ENCODE measurements around the gene GNL1. TPM values are rescaled to one million over a fixed set of nuclear protein-coding genes. Genes with fewer than 3 reads are reported as not detected.
A peak's percentile ranks its signal among the peaks of the same experiment; 100 is the strongest.
"Not testable (repeated sequence)": the region's sequence is repeated elsewhere in the genome, so short reads cannot be mapped to it uniquely, and the experiment has no call there.

GNL1 gene
- total RNA-seq, 1 donor from 2014 or later = 33.0 TPM

GRCh38 chr6:30542404-30542725 is 13.9 kb downstream of the GNL1 start:
- H3K27ac ChIP-seq = no peak overlapping the region
- no peak overlapping the region for H3K4me3 ChIP-seq
- no peaks in the 10 kb centered on the region for H3K9me3 ChIP-seq
- H3K4me1 ChIP-seq = no peaks in the 10 kb centered on the region
- intact Hi-C loops (cut with DNase I) = loop anchor here (5.0 kb wide), 2 partner anchors 55 to 545 kb away; no protein-coding TSS in a partner anchor
- no peaks in the 10 kb centered on the region for H3K27me3 ChIP-seq
- peaks cover 19 to 21% of the 10 kb centered on the region in 2 donors for H3K36me3 ChIP-seq
- TF ChIP-seq CTCF (IDR thresholded peaks at IDR 0.05) = no peak
- DNase-seq (ENCODE audit: low spot score in 2 of 2) = no peak

DNA sequence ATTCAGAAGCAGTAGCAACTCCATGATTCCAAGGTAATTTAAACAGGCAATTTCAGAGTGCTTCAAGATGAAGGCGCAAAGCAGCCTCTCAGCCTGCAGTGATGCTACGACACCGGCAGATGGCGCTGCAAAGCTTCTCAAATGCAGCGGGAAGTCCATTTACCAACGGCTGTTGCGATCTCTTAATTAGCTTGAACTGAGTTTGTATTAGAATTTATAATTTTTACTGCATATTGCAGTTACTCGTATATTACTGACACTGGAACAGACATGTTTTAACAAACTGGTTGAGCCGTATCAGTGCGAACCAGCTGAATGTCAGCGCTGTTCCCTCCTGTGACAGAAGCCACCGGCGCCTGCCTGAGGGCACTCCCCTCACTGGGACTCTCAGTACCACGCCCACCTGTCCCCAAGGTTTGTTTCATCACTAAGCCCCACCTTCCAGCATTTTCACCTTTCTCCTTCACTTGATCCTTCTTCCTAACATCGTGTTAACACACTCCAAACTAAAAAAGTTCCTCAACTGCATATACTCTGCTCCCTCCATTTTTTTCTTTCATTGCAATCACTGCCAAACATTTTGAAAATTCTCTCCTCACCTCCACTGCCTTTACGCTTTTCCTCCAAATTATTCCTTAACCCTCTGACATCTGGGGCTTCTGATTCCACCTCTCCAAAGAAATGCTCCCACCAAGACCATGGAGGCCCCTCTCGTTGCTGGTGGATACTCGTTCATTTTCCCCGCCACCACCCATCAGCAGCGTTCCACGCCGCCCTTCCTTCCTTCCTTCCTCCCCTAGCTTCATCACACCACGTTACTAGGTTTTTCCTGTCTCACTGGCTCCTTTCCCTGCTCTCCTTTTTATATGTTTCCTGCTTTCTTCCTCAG is 14.5 kb downstream of the GNL1 start:
- intact Hi-C loops (cut with DNase I) = loop anchor here (5.0 kb wide), 2 partner anchors 56 to 546 kb away; no protein-coding TSS in a partner anchor
- H3K27ac ChIP-seq = no peak overlapping the region
- peak in 1 of 2 donors; percentile 87 for DNase-seq (ENCODE audit: low spot score in 2 of 2)

GRCh38 chr6:30537931-30538330 is 18.4 kb downstream of the GNL1 start:
- H3K4me1 ChIP-seq = no peaks in the 10 kb centered on the region
- no peak for TF ChIP-seq CTCF (IDR thresholded peaks at IDR 0.05)
- no peaks in the 10 kb centered on the region for H3K27me3 ChIP-seq
- intact Hi-C loops (cut with DNase I) = no loop called here
- no peaks in the 10 kb centered on the region for H3K9me3 ChIP-seq
- H3K36me3 ChIP-seq = no peaks in the 10 kb centered on the region
- DNase-seq (ENCODE audit: low spot score in 2 of 2) = no peak
- H3K27ac ChIP-seq = no peak overlapping the region
- H3K4me3 ChIP-seq = no peak overlapping the region

More for the DNA sequence above, 14.5 kb downstream of the GNL1 start:
- Histone ChIP-seq H3K27me3 (no peaks in the 10 kb centered on the region), H3K36me3 (peaks cover 13 to 15% of the 10 kb centered on the region in 2 donors), H3K9me3 (no peaks in the 10 kb centered on the region), H3K4me3 (peak overlapping the region; percentile 9 to 52), H3K4me1 (no peaks in the 10 kb centered on the region)
- TF ChIP-seq CTCF (IDR thresholded peaks at IDR 0.05) = peak; percentile 69 to 97 (median 92)

DNA sequence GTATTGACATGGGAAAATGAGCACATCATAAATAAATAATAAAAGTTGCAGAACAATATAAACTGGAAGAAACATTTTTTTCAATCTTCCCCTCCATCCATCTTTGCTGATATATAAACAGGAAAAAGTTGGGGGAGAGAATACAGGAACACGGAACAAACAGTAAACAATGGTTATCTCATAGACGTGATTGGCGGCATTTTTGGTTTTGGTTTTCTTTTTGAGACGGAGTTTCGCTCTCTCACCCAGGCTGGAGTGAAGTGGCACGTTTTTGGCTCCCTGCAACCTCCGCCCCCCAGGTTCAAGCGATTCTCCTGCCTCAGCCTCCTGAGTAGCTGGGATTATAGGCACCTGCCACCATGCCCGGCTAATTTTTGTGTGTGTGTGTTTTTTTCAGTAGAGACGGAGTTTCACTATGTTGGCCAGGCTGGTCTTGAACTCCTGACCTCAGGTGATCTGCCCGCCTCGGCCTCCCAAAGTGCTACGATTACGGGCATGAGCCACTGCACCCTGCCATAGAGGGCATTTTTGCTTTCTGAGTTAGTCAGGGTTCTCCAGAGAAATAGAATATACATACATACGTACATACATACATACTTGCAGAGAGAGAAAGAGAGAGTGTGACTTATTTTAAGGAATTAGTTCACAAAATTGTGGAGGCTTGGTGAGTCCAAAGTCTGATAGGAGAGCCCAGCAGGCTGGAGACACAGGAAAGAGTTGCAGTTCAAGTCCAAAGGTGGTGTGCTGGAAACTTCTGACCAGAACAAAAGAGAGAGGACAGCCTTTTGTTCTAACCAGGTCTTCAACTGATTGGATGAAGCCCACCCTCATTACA is 22.6 kb downstream of the GNL1 start:
- no peak overlapping the region for H3K27ac ChIP-seq
- H3K9me3 ChIP-seq = no peaks in the 10 kb centered on the region
- H3K4me1 ChIP-seq = no peaks in the 10 kb centered on the region
- H3K4me3 ChIP-seq = no peak overlapping the region
- intact Hi-C loops (cut with DNase I) = no loop called here
- no peaks in the 10 kb centered on the region for H3K27me3 ChIP-seq
- peak in 1 of 2 donors; percentile 33 for DNase-seq (ENCODE audit: low spot score in 2 of 2)
- no peak for TF ChIP-seq CTCF (IDR thresholded peaks at IDR 0.05)
- H3K36me3 ChIP-seq = no peaks in the 10 kb centered on the region

GRCh38 chr6:30530014-30530413 is 26.3 kb downstream of the GNL1 start:
- Histone ChIP-seq H3K36me3 (no peaks in the 10 kb centered on the region), H3K9me3 (no peaks in the 10 kb centered on the region), H3K4me3 (no peak overlapping the region), H3K27ac (no peak overlapping the region), H3K4me1 (no peaks in the 10 kb centered on the region), H3K27me3 (no peaks in the 10 kb centered on the region)
- intact Hi-C loops (cut with DNase I) = no loop called here
- DNase-seq (ENCODE audit: low spot score in 2 of 2) = no peak
- TF ChIP-seq CTCF (IDR thresholded peaks at IDR 0.05) = no peak

DNA sequence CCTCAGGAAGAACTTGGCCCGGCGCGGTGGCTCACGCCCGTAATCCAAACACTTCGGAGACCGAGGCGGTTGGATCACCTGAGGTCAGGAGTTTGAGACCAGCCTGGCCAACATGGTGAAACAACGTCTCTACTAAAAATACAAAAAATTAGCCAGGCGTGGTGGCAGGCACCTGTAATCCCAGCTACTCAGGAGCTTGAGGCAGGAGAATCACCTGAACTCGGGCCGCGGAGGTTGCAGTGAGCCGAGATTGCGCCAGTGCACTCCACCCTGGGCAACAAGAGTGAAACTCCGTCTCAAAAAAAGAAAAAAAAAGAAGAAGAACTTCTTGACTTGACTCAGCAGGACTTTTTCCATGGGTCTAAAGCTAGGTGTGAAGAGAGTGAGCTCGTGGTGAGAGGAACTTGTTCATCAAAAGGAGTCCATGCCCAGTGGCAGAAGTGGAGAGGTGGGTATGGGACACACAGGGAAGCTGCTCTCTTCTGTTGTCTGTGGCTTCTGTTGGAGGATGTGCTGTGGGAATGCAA is 26.9 kb downstream of the GNL1 start:
- H3K4me3 ChIP-seq; H3K9me3 ChIP-seq; H3K36me3 ChIP-seq; H3K27me3 ChIP-seq; intact Hi-C loops (cut with DNase I); H3K27ac ChIP-seq; H3K4me1 ChIP-seq: not testable (repeated sequence)
- peak in 1 of 2 donors; percentile 53 for DNase-seq (ENCODE audit: low spot score in 2 of 2)

- H3K9me3 ChIP-seq; H3K27me3 ChIP-seq; H3K27ac ChIP-seq; intact Hi-C loops (cut with DNase I); H3K36me3 ChIP-seq; H3K4me3 ChIP-seq; H3K4me1 ChIP-seq: not testable (repeated sequence)
- peak in 1 of 2 donors; percentile 8 for DNase-seq (ENCODE audit: low spot score in 2 of 2)
These were observed 29.8 kb downstream of the GNL1 start for GRCh38 chr6:30526444-30526843.

GRCh38 chr6:30521952-30522351 is 34.3 kb downstream of the GNL1 start:
- H3K27ac ChIP-seq; H3K36me3 ChIP-seq; intact Hi-C loops (cut with DNase I); DNase-seq (ENCODE audit: low spot score in 2 of 2); H3K9me3 ChIP-seq; H3K4me1 ChIP-seq; H3K27me3 ChIP-seq; H3K4me3 ChIP-seq: not testable (repeated sequence)
